Spleen (tissue), 7 donors: ENCODE results near the gene TTC9.

Experiments used
- POLR2A ChIP-seq, 3 donors: fragments of 450-650 bp; IDR thresholded peaks; one replicate each; pipeline ENCODE4 v1.5.1; 2017; ENCODE audit warnings: antibody characterized with exemption in 3 of 3, mild to moderate bottlenecking in 1 of 3
- TF ChIP-seq, protein P1 (sequence below), 11 experiments: fragments of 200-600 bp in 7 of 11; fragments of 450-650 bp in 4 of 11; sonication (generic) in 4 of 11; IDR thresholded peaks in 8 of 11; conservative IDR thresholded peaks in 3 of 11; 1 replicate in 7 of 11; 2 replicates in 4 of 11; pipeline versions ENCODE4 v1.4.0 to v1.8.0; 2016 to 2021; ENCODE audit warnings: antibody characterized with exemption in 11 of 11, inconsistent platforms in 4 of 11, mild to moderate bottlenecking in 1 of 11
- donor health status: DM: no; HTN: no; CAD: no; lungs with moderate emphysema.
- donor health status: DM: no; HTN: no; CAD: no.
- donor health status: DM: no; HTN: no; CAD: no.

DNA sequence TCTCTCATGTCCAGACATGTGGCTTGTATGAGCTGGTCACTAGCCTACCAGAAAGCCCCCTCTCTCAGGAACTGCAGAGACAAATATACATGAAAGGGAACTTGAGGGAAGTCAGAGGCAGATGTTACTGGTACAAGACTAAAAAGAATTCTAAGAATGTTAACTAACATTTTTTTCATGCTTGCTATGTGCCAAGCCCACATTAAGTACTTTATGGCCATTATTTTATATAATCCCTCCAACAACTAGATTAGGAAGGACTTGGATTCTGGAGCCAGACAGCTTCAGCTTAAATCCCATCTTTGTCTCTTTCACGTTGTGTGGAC is 24.6 kb downstream of the TTC9 start:
- no peak for TF ChIP-seq POLR2A (IDR thresholded peaks at IDR 0.05)
- TF ChIP-seq, protein P1, sequence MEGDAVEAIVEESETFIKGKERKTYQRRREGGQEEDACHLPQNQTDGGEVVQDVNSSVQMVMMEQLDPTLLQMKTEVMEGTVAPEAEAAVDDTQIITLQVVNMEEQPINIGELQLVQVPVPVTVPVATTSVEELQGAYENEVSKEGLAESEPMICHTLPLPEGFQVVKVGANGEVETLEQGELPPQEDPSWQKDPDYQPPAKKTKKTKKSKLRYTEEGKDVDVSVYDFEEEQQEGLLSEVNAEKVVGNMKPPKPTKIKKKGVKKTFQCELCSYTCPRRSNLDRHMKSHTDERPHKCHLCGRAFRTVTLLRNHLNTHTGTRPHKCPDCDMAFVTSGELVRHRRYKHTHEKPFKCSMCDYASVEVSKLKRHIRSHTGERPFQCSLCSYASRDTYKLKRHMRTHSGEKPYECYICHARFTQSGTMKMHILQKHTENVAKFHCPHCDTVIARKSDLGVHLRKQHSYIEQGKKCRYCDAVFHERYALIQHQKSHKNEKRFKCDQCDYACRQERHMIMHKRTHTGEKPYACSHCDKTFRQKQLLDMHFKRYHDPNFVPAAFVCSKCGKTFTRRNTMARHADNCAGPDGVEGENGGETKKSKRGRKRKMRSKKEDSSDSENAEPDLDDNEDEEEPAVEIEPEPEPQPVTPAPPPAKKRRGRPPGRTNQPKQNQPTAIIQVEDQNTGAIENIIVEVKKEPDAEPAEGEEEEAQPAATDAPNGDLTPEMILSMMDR (IDR thresholded peaks at IDR 0.05 in 8 of 11, conservative IDR thresholded peaks at IDR 0.05 in 3 of 11), result no peak
